PC-3 (cell line): ENCODE data around the gene ARFIP1. TPM values are rescaled to one million over a fixed set of nuclear protein-coding genes. Genes with fewer than 3 reads are reported as not detected.
A peak's percentile ranks its signal among the peaks of the same experiment; 100 is the strongest.

Experiments
- ATAC-seq: fragments of 200-7000 bp; cut with Tn5 transposase; 2 replicates; pipeline ENCODE4 v1.9.1; 2020; ENCODE audit warnings: mild to moderate bottlenecking, moderate library complexity
- BruUV-seq: library from RNA; stranded (reverse); fragments of 400-500 nt; replicated peaks from 2 replicates; lab custom pipeline; 2021; lab: Mats Ljungman, UMichigan
- CTCF ChIA-PET: fragments of 300-600 bp; sonication (Branson Sonifier 250); formaldehyde crosslinking; loops from one replicate; lab custom pipeline; 2022; ENCODE audit warnings: antibody characterized with exemption; lab: Charles Lee
- POLR2A ChIA-PET: fragments of 300-600 bp; sonication (Branson Sonifier 250); formaldehyde crosslinking; loops from one replicate; lab custom pipeline; 2022; ENCODE audit warnings: antibody characterized with exemption; ENCODE audit not compliant: unreplicated experiment; lab: Charles Lee
- DNase-seq: peaks from one replicate; pipeline ENCODE4 v3.0.0-alpha.2; 2015
- H2AFZ ChIP-seq: fragments of 300-600 bp; sonication (generic); 2 replicates; pipeline ENCODE4 v1.6.0; 2016; ENCODE audit warnings: antibody characterized with exemption, low read length
- H3F3A ChIP-seq: fragments of 300-600 bp; sonication (generic); one replicate; pipeline ENCODE4 v1.6.0; 2017; ENCODE audit warnings: antibody characterized with exemption, low read length, control low read depth, mild to moderate bottlenecking; ENCODE audit not compliant: unreplicated experiment
- H3K27ac ChIP-seq: fragments of 300-600 bp; sonication (generic); 2 replicates; pipeline ENCODE4 v1.5.1; 2016; ENCODE audit warnings: mild to moderate bottlenecking, low read length
- H3K27me3 ChIP-seq: fragments of 300-600 bp; sonication (generic); 2 replicates; pipeline ENCODE4 v1.6.1; 2016; ENCODE audit warnings: low read length, mixed read lengths
- H3K36me3 ChIP-seq: fragments of 300-600 bp; sonication (generic); 2 replicates; pipeline ENCODE4 v1.6.1; 2016; ENCODE audit warnings: low read depth, mixed run types, low read length, mixed read lengths
- H3K4me1 ChIP-seq: fragments of 300-600 bp; sonication (generic); 2 replicates; pipeline ENCODE4 v1.5.1; 2016; ENCODE audit warnings: low read length; ENCODE audit not compliant: insufficient read depth
- H3K4me2 ChIP-seq: fragments of 300-600 bp; sonication (generic); 2 replicates; pipeline ENCODE4 v1.6.0; 2016; ENCODE audit warnings: low read length
- H3K4me3 ChIP-seq: fragments of 300-600 bp; sonication (generic); 2 replicates; pipeline ENCODE4 v1.5.1; 2016; ENCODE audit warnings: mild to moderate bottlenecking, low read length, mixed read lengths
- H3K79me2 ChIP-seq: fragments of 300-600 bp; sonication (generic); 2 replicates; pipeline ENCODE4 v1.6.1; 2017; ENCODE audit warnings: low read length, mixed read lengths
- H3K9ac ChIP-seq: fragments of 300-600 bp; sonication (generic); 2 replicates; pipeline ENCODE4 v1.6.0; 2016; ENCODE audit warnings: mild to moderate bottlenecking, low read length
- H3K9me2 ChIP-seq: fragments of 300-600 bp; sonication (generic); replicated peaks from 2 replicates; pipeline ENCODE4 v1.6.1; 2016; ENCODE audit warnings: mixed run types, low read length, mixed read lengths
- H3K9me3 ChIP-seq: fragments of 300-600 bp; sonication (generic); 2 replicates; pipeline ENCODE4 v1.6.1; 2016; ENCODE audit warnings: low read length, mixed read lengths
- H4K20me1 ChIP-seq: fragments of 300-600 bp; sonication (generic); 2 replicates; pipeline ENCODE4 v1.6.1; 2016; ENCODE audit warnings: low read length, mixed read lengths
- CTCF ChIP-seq: fragments of 300-600 bp; sonication (generic); conservative IDR thresholded peaks from 2 replicates; pipeline ENCODE4 v1.5.1; 2017; ENCODE audit warnings: antibody characterized with exemption, low read depth, mild to moderate bottlenecking, low read length
- EZH2 ChIP-seq: fragments of 300-600 bp; sonication (generic); IDR thresholded peaks from one replicate; pipeline ENCODE4 v1.6.1; 2017; ENCODE audit warnings: antibody characterized with exemption, mild to moderate bottlenecking, low read length; ENCODE audit not compliant: unreplicated experiment
- EZH2phosphoT487 ChIP-seq: fragments of 300-600 bp; sonication (generic); IDR thresholded peaks from 2 replicates; pipeline ENCODE4 v1.6.1; 2018; ENCODE audit warnings: mild to moderate bottlenecking, antibody characterized with exemption, low read length, borderline replicate concordance
- intact Hi-C: fragments of 100-400 bp; cut with micrococcal nuclease; formaldehyde crosslinking; loops from 2 replicates; pipeline ENCODE4 v1.9.0; 2023
- total RNA-seq: library from RNA; depleted of rRNA; stranded (reverse); fragments of >200 nt; gene quantifications from 2 replicates; pipeline ENCODE4 v1.2.3, GENCODE V29; 2014

The ARFIP1 gene
- total RNA-seq, 1 experiment from 2014 or later = 23.5 TPM

- POLR2A ChIA-PET = no interaction called here
- TF ChIP-seq CTCF = no peak
- no peak for TF ChIP-seq EZH2phosphoT487
- no peak for TF ChIP-seq EZH2
- intact Hi-C loops = loop anchor here (2.0 to 10.0 kb wide), 2 partner anchors 233 to 319 kb away; no protein-coding TSS in a partner anchor
These were observed 45.6 kb upstream of the ARFIP1 start for GRCh38 chr4:152734015-152734698.

GRCh38 chr4:152734699-152735050 is 45.1 kb upstream of the ARFIP1 start:
- H3K9me3 ChIP-seq = no peaks in the 10 kb centered on the region
- H3K27ac ChIP-seq = no peak overlapping the region
- no peak overlapping the region for H3K4me3 ChIP-seq
- ChIA-PET CTCF (interaction anchor here (1.1 kb wide), 1 partner anchor 280 kb away, joined by 3 read pairs; no protein-coding TSS in a partner anchor), POLR2A (no interaction called here)
- no peak for ATAC-seq
- DNase-seq = no peak
- no peaks in the 10 kb centered on the region for H4K20me1 ChIP-seq
- H3K79me2 ChIP-seq = no peaks in the 10 kb centered on the region
- no peak overlapping the region for H2AFZ ChIP-seq
- no peak overlapping the region for H3K9ac ChIP-seq
- H3F3A ChIP-seq = no peaks in the 10 kb centered on the region
- no peaks in the 10 kb centered on the region for H3K9me2 ChIP-seq
- intact Hi-C loops = loop anchor here (1.0 to 10.0 kb wide), 5 partner anchors 52 to 320 kb away; no protein-coding TSS in a partner anchor
- no peaks in the 10 kb centered on the region for H3K27me3 ChIP-seq
- peaks cover 2% of the 10 kb centered on the region; the same call in 1 of the 2 replicates for H3K4me1 ChIP-seq
- no peaks in the 10 kb centered on the region for H3K36me3 ChIP-seq
- BruUV-seq = no TSS peak
- TF ChIP-seq CTCF (no peak), EZH2phosphoT487 (no peak), EZH2 (no peak)
- H3K4me2 ChIP-seq = no peak overlapping the region

More at GRCh38 chr4:152734015-152734698, 45.6 kb upstream of the ARFIP1 start:
- no peak overlapping the region for H2AFZ ChIP-seq
- H3K4me3 ChIP-seq = no peak overlapping the region
- H3K27ac ChIP-seq = no peak overlapping the region
- H3K9ac ChIP-seq = no peak overlapping the region
- no peaks in the 10 kb centered on the region for H3K9me2 ChIP-seq
- no peaks in the 10 kb centered on the region for H3K36me3 ChIP-seq
- H3F3A ChIP-seq = no peaks in the 10 kb centered on the region
- no peaks in the 10 kb centered on the region for H3K9me3 ChIP-seq
- H4K20me1 ChIP-seq = no peaks in the 10 kb centered on the region
- no peak for ATAC-seq
- H3K79me2 ChIP-seq = no peaks in the 10 kb centered on the region
- BruUV-seq = no TSS peak
- peaks cover 7% of the 10 kb centered on the region; the same call in 1 of the 2 replicates for H3K4me1 ChIP-seq
- DNase-seq = no peak
- CTCF ChIA-PET = no interaction called here
- no peak overlapping the region for H3K4me2 ChIP-seq
- no peaks in the 10 kb centered on the region for H3K27me3 ChIP-seq

- DNase-seq = peak; percentile 61
- ChIA-PET POLR2A (no interaction called here), CTCF (interaction anchor here (1.1 kb wide), 1 partner anchor 281 kb away, joined by 3 read pairs; no protein-coding TSS in a partner anchor)
- Histone ChIP-seq H3K36me3 (no peaks in the 10 kb centered on the region), H3K4me2 (peak overlapping the region; percentile 19; the same call in 1 of the 2 replicates), H2AFZ (peak overlapping the region; percentile 40; the same call in 1 of the 2 replicates), H3K9ac (no peak overlapping the region), H3K9me2 (no peaks in the 10 kb centered on the region), H3K79me2 (no peaks in the 10 kb centered on the region), H3K9me3 (no peaks in the 10 kb centered on the region), H3K27ac (no peak overlapping the region), H3F3A (no peaks in the 10 kb centered on the region), H3K4me1 (no peaks in the 10 kb centered on the region), H3K27me3 (no peaks in the 10 kb centered on the region), H3K4me3 (no peak overlapping the region), H4K20me1 (no peaks in the 10 kb centered on the region)
- no TSS peak for BruUV-seq
- intact Hi-C loops = loop anchor here (1.0 to 10.0 kb wide), 5 partner anchors 53 to 321 kb away; no protein-coding TSS in a partner anchor
- ATAC-seq = peak; percentile 53
- peak; percentile 70 for TF ChIP-seq CTCF
- no peak for TF ChIP-seq EZH2
- no peak for TF ChIP-seq EZH2phosphoT487
These were observed 44.3 kb upstream of the ARFIP1 start for GRCh38 chr4:152735396-152735859.
